ENCODE results near the gene GGA1.

DNA sequence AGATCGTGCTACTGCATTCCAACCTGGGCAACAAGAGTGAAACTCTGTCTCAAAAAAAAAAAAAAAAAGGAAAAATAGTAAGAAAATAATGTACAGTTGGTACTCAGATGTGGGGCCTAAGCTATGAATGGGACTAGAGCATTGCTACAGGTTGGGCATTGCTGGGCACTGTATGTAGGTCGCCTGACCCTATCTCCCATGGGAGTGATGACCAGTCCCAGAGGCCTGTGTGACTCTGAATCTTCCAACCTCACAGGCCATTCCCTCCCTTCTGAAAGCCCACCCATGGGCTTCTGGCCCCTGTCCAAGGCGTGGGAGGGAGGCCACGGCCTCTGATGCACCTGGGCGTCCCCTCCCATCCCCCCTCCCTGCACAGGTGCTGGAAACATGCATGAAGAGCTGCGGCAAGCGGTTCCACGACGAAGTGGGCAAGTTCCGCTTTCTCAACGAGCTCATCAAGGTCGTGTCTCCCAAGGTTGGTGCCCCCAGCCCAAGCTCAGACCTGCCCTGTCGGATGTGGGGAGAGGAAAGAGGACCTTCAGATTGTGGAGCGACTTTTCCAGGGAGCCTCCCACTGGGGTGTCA, 9.5 kb downstream of the GGA1 start:
- TF ChIP-seq, protein P1, sequence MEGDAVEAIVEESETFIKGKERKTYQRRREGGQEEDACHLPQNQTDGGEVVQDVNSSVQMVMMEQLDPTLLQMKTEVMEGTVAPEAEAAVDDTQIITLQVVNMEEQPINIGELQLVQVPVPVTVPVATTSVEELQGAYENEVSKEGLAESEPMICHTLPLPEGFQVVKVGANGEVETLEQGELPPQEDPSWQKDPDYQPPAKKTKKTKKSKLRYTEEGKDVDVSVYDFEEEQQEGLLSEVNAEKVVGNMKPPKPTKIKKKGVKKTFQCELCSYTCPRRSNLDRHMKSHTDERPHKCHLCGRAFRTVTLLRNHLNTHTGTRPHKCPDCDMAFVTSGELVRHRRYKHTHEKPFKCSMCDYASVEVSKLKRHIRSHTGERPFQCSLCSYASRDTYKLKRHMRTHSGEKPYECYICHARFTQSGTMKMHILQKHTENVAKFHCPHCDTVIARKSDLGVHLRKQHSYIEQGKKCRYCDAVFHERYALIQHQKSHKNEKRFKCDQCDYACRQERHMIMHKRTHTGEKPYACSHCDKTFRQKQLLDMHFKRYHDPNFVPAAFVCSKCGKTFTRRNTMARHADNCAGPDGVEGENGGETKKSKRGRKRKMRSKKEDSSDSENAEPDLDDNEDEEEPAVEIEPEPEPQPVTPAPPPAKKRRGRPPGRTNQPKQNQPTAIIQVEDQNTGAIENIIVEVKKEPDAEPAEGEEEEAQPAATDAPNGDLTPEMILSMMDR (IDR thresholded peaks at IDR 0.05): no peak
- no peak for TF ChIP-seq POLR2AphosphoS5 (IDR thresholded peaks at IDR 0.05)
